H1 (cell line): Measurements from ENCODE around the gene WTIP. TPM values are rescaled to one million over a fixed set of nuclear protein-coding genes. Genes with fewer than 3 reads are reported as not detected.

ENCODE experiments used
- CBX8 ChIP-seq: fragments of 300-800, 300-1000 bp; sonication (generic); IDR thresholded peaks from 2 replicates; pipeline ENCODE4 v1.7.1; 2016; ENCODE audit warnings: low read depth, low read length, borderline replicate concordance
- SAP30 ChIP-seq: fragments of 300-600 bp; sonication (generic); IDR thresholded peaks from 2 replicates; pipeline ENCODE4 v1.7.1; 2012; ENCODE audit warnings: low read length, moderate library complexity, mild to moderate bottlenecking, inconsistent platforms; ENCODE audit not compliant: insufficient read depth, insufficient replicate concordance
- TAF7 ChIP-seq: optimal IDR thresholded peaks from 2 replicates; pipeline ENCODE3; 2011; ENCODE audit warnings: low read depth, mild to moderate bottlenecking, inconsistent platforms, low read length, moderate library complexity, borderline replicate concordance
- polyA plus RNA-seq, 7 experiments: library from polyadenylated mRNA; depleted of rRNA in 3 of 7; stranded (reverse) in 5 of 7; unstranded in 2 of 7; fragments of >200 nt in 5 of 7; fragments of 200-250 nt in 2 of 7; gene quantifications; 1 replicate in 5 of 7; 2 replicates in 1 of 7; 4 replicates in 1 of 7; pipeline versions ENCODE4 v1.2.1 to v1.2.3, GENCODE V29; 2011 to 2013; ENCODE audit warnings: missing spikeins in 2 of 7, mixed read lengths in 2 of 7
- total RNA-seq: library from RNA; stranded (reverse); fragmentation: NEBNext Ultra II Directional; extraction: Animal tissue kit (Norgen Biotek cat#: 25700); gene quantifications from 2 replicates; pipeline ENCODE4 v1.2.1, GENCODE V29; 2021
- TF ChIP-seq, protein P1 (sequence below): IDR thresholded peaks from 2 replicates; pipeline ENCODE4 v1.6.1; 2012; ENCODE audit warnings: low read length, inconsistent platforms

WTIP gene
- total and polyA plus RNA-seq, 2 of the 8 experiments (the other 6 are each of a cell fraction or from before 2014, with no cell fraction given), result 8.7 to 15.4 TPM

DNA sequence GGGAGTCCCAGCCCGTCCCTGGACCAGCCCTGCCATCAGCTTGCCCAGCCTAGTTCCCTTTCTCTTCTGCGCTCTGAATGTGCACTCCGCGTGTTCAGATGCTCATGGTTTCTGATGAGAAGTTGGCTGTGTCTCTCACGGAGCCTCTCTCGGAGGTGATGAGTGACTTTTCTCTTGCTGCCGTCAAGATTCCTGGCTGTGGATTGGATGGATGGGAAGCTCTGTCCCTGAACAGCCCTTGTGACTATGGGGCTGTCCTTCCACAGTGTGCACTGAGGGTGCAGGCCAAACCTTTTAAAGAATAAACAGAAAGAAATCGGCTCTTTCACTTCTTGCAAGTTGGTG lies 24.4 kb downstream of the WTIP start (continued):
- no peak for TF ChIP-seq SAP30
- no peak for TF ChIP-seq CBX8
- TF ChIP-seq, protein P1, sequence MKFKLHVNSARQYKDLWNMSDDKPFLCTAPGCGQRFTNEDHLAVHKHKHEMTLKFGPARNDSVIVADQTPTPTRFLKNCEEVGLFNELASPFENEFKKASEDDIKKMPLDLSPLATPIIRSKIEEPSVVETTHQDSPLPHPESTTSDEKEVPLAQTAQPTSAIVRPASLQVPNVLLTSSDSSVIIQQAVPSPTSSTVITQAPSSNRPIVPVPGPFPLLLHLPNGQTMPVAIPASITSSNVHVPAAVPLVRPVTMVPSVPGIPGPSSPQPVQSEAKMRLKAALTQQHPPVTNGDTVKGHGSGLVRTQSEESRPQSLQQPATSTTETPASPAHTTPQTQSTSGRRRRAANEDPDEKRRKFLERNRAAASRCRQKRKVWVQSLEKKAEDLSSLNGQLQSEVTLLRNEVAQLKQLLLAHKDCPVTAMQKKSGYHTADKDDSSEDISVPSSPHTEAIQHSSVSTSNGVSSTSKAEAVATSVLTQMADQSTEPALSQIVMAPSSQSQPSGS, result no peak
- TF ChIP-seq TAF7, result no peak
